ENCODE measurements around the gene PID1.

GRCh38 chr2:229064749-229065148, 206.3 kb downstream of the PID1 start:
- TF ChIP-seq CTCF (IDR thresholded peaks at IDR 0.05) (no peak), POLR2A (IDR thresholded peaks at IDR 0.05) (no peak)
